Measurements from ENCODE around the gene RAPGEF2.
"Not testable (repeated sequence)": the region's sequence is repeated elsewhere in the genome, so short reads cannot be mapped to it uniquely, and the experiment has no call there.

- not testable (repeated sequence) for TF ChIP-seq CTCF (conservative IDR thresholded peaks at IDR 0.05; ENCODE audit: low read depth in 2 of 2); JUNB (IDR thresholded peaks at IDR 0.05; ENCODE audit: unreplicated experiment); EZH2phosphoT487 (IDR thresholded peaks at IDR 0.05; ENCODE audit: unreplicated experiment); EZH2 (IDR thresholded peaks at IDR 0.05; ENCODE audit: low read depth, unreplicated experiment); ZNF114 (CRISPR knock-in tag; IDR thresholded peaks at IDR 0.05); POLR2AphosphoS5 (IDR thresholded peaks at IDR 0.05; ENCODE audit: low read depth); ZNF331 (CRISPR knock-in tag; IDR thresholded peaks at IDR 0.05; ENCODE audit: low read depth); CREB1 (CRISPR knock-in tag; IDR thresholded peaks at IDR 0.05; ENCODE audit: low read depth); NANOG (IDR thresholded peaks at IDR 0.05; ENCODE audit: borderline replicate concordance); STAT1 (IDR thresholded peaks at IDR 0.05; ENCODE audit: unreplicated experiment); ZNF462 (CRISPR knock-in tag; IDR thresholded peaks at IDR 0.05)
- TF ChIP-seq, protein P1, sequence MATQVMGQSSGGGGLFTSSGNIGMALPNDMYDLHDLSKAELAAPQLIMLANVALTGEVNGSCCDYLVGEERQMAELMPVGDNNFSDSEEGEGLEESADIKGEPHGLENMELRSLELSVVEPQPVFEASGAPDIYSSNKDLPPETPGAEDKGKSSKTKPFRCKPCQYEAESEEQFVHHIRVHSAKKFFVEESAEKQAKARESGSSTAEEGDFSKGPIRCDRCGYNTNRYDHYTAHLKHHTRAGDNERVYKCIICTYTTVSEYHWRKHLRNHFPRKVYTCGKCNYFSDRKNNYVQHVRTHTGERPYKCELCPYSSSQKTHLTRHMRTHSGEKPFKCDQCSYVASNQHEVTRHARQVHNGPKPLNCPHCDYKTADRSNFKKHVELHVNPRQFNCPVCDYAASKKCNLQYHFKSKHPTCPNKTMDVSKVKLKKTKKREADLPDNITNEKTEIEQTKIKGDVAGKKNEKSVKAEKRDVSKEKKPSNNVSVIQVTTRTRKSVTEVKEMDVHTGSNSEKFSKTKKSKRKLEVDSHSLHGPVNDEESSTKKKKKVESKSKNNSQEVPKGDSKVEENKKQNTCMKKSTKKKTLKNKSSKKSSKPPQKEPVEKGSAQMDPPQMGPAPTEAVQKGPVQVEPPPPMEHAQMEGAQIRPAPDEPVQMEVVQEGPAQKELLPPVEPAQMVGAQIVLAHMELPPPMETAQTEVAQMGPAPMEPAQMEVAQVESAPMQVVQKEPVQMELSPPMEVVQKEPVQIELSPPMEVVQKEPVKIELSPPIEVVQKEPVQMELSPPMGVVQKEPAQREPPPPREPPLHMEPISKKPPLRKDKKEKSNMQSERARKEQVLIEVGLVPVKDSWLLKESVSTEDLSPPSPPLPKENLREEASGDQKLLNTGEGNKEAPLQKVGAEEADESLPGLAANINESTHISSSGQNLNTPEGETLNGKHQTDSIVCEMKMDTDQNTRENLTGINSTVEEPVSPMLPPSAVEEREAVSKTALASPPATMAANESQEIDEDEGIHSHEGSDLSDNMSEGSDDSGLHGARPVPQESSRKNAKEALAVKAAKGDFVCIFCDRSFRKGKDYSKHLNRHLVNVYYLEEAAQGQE (IDR thresholded peaks at IDR 0.05; ENCODE audit: unreplicated experiment) = not testable (repeated sequence)
- TF ChIP-seq, protein P2, sequence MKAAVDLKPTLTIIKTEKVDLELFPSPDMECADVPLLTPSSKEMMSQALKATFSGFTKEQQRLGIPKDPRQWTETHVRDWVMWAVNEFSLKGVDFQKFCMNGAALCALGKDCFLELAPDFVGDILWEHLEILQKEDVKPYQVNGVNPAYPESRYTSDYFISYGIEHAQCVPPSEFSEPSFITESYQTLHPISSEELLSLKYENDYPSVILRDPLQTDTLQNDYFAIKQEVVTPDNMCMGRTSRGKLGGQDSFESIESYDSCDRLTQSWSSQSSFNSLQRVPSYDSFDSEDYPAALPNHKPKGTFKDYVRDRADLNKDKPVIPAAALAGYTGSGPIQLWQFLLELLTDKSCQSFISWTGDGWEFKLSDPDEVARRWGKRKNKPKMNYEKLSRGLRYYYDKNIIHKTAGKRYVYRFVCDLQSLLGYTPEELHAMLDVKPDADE (IDR thresholded peaks at IDR 0.05) = not testable (repeated sequence)
These were observed 148.7 kb downstream of the RAPGEF2 start for GRCh38 chr4:159251580-159251979.
